Dedifferentiated amniotic fluid mesenchymal stem cell (primary cell): Measurements from ENCODE around the gene RGS2.

Experiments
- DNase-seq: peaks from one replicate; pipeline ENCODE4 v3.0.0-alpha.2; 2016; ENCODE audit errors: extremely low spot score

RGS2 gene, protein sequence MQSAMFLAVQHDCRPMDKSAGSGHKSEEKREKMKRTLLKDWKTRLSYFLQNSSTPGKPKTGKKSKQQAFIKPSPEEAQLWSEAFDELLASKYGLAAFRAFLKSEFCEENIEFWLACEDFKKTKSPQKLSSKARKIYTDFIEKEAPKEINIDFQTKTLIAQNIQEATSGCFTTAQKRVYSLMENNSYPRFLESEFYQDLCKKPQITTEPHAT

DNA sequence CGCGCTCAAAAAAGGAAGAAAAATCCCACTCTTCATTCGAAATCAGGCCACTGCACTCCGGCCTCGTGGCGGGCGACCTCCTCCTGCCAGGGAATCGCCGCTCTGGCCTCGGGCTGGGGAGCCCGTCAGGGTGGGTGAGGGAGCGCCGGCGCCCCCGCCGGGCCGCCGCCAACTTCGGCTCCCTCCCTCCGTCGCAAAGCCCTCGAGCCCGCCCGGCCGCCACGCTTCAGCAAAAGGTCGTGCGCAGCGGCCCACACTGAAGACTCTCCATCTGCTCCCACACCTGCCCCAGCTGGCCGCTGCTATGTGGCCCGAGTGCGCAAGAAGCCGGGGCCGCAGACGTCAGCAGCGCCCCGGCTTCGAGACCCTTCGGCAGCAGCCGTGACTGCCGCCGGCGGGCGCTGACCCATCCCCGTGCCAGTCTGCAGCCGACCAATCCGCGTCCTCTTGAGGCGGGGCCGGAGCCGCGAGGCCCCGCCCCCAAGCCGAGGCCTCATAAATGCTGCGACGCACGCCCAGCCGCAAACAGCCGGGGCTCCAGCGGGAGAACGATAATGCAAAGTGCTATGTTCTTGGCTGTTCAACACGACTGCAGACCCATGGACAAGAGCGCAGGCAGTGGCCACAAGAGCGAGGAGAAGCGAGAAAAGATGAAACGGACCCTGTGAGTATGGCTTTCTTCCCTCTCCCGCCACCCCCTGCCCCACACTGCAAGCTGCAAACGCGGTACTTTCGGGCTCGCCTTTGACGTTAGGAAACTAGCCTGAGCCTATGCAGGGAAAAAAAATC is at the start of gene RGS2:
Gene RGS2, plus strand, starts transcription at position 522 of the 789 bp plus-strand sequence. Its CDS starts 33 bp downstream, at position 555.
- peak; percentile 91 for DNase-seq

DNA sequence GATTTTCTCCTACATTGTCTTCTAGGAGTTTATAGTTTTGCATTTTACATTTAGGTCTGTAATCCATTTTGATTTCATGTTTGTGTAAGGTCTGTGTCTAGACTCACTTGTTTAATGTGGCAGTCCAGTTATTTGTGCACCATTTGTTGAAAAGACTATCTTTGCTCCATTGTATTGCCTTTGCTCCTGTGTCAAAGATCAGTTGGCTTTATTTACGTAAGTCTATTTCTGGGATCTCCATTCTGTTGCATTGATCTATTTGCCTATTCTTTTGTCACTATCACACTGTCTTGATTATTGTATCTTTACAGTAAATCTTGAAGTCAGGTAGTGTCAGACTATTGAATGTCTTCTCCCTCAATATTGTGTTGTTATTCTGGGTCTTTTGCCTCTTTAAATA is 49.7 kb upstream of the RGS2 start:
- DNase-seq, result no peak

DNA sequence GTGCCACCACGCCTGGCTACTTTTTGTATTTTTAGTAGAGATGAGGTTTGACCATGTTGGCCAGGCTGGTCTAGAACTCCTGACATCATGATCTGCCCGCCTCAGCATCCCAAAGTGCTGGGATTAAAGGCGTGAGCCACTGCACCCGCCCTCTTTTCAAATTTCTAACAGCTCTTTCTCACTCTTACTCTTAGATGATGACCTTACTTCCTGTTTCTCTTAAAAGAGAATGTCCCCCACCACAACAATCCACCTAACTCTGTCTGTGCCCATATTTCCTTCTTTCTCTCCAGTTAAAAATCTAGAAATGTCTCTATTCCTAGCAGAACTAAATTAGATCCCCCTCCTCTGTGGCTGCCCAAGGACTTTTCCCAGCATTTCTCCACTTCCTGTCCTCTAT is 46.6 kb upstream of the RGS2 start:
- DNase-seq, result no peak

DNA sequence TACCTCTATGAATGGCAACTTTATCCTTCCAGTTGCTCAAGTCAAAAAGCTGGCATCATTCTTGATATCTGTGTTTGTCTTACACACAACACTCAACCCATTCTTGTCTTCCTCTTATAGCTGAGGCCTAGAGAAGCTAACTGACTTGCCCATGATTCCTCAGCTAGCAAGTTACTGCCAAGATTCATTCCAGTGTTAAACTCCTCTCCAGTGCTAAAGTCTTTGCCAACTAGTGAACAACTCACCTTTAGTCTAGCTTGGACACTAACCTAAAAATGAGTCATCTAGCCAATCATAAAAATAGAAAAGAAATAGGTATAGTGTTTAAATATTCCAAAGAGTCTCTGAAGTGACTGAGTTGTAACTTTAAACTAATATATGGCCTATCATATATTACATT is 45.6 kb upstream of the RGS2 start:
- DNase-seq, result no peak

DNA sequence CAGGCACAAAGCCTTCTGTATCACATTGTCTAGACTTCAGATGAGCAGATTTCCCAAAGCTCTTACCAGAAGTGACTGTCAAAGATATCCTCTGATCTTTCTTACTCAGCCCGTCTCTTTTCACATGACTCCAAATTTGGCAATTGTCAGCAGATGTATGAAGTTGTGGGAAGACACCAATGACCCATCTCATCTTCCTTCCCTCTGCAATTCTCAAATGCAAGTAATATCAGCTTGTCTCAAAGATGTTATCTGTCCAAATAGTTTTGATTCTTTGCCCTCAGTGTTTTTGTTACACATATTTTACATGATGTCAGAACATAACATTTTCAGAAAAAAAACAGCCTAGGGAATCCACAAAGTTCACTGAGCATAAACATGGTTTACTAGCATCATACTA is 45.1 kb upstream of the RGS2 start:
- peak; percentile 64 for DNase-seq

DNA sequence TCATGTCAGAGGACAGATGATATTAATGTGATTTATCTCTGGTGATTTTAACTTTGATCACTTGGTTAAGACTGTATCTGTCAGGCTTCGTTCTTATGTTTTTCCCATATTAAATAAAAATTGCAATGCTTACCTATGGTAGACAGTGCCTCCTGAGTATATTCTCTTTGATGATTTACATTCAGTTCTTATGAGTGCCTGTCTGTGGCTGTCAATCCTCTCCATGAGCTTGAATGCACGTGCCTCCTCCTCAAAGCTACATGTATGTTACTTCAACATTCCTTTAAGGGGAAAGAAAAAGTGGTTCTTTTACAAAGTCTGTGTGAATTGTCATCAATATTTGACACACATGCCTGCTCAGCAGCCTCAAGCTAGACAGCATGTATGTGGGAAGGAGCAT is 44.2 kb upstream of the RGS2 start:
- no peak for DNase-seq

DNA sequence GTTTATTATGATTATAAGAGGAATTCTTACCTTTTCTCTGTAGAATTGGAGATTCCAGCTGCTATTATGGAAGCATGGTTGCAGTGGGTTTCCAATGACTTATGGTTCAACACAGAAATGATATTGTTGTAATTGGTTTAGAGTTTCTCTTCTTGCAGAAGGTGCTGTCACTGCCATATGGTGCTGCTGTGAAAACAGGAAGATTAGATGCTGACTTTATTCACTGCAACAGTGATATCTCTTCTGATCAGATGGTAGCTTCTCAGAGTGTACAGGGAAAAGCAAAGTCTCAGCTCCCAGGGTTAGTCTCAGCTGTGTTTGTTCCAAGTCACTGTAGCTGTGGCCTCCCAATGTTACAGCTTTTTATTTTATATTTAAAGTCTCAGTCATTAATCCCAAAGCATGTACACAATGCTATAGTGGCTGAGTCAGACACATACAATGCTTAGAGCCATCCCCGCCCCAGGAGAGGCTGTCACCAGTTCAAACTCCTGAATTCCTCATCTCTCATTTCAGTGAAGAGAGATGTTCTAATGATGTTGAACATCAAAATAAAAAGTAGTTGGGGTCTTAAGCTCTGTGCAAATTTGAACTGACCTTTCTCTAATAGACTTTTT is 42.7 kb upstream of the RGS2 start:
- DNase-seq, result peak; percentile 37

DNA sequence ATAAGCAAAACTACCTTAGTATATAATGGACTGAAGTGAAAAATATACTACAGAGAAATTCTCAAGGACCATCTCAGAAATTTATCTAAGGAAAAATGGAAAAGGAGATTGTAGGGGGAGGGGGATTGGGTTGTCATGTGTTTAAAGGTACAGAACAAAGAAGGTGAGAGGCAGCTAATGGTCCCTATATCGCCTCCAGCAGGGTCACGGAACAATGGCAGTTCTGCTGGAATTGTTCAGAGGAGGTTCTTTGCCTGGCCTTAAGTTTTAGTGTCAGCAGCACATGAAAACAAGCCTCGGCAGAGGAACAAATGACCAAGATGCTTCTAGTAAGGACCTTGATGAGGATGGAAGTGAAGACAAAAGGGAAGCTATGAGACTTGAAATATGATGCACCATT is 42.0 kb upstream of the RGS2 start:
- DNase-seq, result no peak

DNA sequence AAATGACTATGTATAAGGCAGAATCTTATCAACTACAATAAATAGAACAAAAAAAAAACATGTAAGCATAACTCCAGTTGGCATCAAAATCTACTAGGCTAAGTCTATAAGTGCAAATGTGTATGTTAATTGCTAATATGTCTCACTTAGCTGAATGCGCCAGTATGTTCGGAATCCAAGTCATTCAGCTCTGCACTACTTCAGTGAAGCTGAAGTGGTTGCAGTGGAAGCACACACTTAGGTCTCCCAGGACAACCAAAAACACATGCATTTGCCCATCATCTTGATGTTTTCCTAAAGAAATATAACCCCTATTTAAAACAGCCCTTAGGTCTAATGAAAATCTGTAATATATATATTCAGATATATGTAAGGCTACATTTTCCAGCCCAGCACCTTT is 41.0 kb upstream of the RGS2 start:
- no peak for DNase-seq

DNA sequence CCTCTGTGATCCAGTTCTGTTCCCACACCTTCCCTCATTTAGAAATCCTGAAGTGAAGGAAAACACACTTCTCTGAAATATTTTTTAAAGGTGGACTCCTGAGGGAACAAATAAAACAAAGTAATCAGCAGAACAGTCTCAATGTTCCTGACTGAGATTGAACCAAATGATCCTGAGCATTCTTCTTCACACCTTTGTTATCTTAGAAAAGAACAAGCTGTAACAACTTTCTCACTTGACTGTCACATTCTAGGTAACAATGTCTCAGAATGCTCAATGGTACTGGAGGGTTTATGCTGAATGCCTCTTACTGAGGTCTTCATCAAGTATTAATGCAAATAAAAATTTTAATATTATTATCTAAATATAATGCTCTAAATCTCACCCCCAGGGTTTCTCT is 40.4 kb upstream of the RGS2 start:
- no peak for DNase-seq

DNA sequence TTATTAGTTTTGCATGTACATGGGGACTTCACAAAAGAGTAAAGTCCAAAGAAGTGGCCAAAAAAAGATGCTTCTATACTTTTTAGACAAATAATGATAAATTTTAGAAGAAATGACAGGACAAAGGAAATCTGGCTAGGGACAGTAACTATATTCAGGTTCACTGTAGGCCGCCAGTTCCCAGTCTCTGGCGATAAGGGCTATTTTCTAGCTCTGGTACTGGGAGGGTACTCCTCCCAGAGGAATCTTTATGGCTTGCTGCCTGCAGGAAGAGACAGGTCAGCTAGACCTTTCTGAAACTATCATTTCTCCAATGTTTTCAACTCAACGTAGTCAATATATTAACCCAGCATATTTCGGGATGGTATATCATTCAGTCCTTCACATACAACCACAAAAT is 37.5 kb upstream of the RGS2 start:
- DNase-seq, result no peak

DNA sequence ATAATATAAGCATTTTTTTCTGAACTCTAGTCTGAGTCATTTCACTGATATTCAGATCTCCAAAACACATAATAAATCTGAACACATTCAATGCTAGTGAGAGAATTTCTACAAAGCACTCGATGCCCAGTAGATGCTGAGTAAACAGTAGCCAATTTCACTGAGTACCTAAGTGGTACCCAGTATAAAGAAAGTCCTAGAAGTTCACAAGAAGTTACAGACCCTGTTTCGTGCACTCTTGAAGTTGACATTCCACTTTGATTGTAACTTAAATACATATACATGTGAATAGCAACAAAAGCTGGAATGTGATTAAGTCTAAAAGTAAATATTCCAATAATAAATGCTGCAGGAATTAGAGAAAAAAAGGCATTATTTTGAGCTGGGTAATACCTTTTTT is 33.2 kb upstream of the RGS2 start:
- no peak for DNase-seq

DNA sequence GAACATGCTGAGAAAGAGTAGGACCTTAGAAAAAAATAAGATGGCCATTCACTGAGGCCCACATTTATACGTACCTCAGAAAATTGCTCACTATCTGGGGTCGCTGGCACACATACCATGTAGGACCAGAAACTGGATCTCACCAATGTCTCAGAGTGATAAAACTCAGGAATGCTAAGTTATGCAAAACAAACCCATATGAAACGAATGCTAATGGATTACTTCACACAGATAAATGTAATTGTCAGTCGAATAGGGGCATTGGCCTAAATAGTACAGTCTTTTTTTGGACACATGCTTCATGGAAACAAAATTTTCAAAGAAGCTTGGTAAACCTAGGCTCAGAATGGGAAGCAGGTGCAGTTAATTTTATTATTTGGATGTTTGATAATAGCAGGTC is 32.6 kb upstream of the RGS2 start:
- no peak for DNase-seq

DNA sequence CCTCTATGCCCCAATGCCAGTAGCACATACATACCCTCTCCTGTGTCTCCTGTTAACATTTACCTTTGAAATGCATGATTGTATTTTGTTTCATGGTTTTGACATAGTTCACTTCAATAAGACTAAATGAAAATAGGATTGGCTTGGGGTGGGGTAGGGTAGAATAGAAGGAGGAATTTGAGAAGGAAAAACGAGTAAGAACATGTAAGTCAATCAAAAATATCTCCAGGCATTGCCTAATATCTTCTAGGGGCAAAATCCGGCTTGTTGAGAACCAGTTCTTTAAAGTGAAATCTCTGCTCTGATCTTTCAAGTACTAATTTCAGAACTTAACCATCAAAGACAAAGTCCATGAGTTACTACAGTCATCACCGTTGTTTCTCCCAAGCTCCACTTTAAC is 31.8 kb upstream of the RGS2 start:
- no peak for DNase-seq

DNA sequence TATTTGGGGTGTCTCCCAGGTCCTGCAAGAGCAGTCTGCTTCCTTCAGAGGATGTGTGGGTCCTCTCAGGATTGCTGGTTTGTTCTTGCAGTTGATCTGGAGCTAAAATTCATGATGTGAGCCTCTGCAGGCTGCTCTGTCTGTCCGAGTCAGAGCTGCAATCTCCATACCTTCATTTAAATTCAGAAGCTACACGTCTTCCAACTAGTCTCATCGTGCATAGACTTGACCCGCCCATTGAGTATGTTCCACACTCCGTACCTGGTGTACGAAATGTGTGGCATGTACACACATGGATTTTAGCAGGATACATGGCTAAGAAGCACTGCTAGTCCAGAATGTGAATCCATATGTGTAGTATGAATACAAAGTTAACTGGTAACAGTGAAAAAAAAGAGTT is 25.0 kb upstream of the RGS2 start:
- no peak for DNase-seq

DNA sequence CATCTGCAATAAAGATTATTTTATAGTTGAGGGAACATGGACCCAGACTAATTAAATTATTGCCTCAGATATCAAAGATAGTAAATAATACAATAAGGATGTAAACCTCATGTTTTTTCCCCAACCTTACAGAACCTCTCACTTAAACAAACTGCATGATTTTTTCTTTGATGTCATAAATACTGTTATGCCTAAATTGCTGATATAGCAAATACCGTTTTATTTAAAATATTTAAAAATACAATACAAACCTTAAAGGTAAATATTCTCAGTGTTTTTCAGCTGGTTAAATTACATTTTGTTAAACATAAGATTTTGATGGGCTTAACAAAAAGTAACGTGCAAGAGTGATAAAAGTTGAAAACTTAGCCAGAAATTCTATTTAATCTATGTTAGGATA is 24.4 kb upstream of the RGS2 start:
- no peak for DNase-seq

DNA sequence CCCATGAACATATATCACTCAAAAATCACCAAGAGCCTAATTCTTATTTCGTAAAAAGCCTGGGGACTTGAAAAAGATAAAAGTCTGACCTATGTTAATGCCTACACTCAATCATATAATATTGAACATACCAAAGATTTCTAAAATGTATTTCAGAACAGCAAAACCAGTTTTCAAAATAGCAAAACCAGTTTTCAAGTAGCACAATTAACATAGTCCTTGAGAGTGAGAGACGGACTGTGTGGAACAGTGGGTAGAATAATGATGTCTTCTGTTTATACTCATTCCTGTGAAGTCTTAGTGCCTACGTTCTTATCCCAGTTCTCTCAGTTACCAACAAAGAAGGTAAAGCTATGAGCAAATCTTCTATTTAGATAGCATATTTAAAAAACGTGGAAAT is 22.3 kb upstream of the RGS2 start:
- no peak for DNase-seq

DNA sequence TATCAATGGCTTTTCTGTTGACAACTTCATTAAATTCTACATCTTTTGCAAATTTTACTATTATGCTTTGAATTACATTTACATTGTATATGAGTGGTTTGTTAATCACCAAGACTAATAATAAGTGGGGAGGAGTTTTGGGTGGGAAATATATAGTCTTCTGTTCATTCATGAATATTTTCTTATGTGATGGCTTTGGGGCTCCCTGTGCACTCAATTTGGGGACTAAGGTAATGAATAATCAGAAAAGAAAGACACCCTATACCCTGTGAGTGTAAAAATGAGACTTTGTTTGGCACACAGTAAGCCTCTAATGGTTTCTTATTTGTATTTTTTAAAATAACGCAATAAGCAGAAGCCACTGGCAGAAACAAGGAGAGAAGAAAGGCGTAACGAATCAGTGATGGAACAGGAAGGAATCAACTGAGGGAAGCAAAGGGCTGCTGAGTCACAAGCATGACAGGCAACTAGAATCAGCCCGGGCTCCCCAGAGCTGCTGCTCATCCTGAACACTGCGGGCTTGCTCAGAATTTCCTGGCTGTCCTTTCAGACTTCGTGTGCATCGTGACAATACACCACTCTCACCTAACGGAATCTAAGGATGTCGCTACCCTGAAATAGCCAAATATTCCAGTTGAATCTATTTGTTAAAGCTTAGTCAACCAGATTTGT is 20.8 kb upstream of the RGS2 start:
- peak; percentile 87 for DNase-seq

DNA sequence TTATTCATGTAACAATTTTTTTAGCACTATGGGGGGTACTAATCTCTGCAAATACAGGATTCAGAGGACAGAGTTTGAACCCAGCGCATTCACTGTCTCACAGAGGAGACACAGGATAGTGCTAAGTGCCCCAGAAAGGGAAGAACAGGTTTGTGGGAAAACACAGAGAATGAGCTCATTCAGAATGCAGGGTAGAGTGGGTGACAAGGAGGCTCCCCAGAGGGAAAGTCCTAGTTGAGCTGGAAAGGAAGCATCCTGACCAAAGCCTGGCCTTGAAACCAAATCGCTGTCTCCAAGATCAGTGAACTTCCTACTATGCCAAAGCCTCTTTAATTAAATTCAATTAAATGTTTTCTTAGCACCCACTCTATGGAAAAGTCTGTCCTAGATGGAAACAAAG is 19.0 kb upstream of the RGS2 start:
- no peak for DNase-seq

DNA sequence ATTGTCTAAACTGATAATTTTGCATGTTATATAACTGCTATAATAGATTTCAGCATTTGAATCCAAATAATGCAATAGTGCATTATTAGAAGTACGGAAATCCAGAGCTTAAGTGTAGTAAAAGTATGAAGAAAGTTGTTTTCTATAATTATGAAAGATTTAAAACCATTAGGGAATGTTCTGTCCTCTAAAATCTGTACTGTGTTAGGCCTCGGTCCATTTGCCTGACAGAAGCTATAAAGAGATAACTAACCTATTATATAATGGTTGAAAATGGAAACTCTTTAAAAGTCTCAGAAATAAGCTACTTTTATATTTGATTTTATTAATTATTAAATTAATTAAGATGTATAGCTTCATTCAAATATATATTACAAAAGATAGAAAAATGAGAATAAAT is 16.2 kb upstream of the RGS2 start:
- no peak for DNase-seq

DNA sequence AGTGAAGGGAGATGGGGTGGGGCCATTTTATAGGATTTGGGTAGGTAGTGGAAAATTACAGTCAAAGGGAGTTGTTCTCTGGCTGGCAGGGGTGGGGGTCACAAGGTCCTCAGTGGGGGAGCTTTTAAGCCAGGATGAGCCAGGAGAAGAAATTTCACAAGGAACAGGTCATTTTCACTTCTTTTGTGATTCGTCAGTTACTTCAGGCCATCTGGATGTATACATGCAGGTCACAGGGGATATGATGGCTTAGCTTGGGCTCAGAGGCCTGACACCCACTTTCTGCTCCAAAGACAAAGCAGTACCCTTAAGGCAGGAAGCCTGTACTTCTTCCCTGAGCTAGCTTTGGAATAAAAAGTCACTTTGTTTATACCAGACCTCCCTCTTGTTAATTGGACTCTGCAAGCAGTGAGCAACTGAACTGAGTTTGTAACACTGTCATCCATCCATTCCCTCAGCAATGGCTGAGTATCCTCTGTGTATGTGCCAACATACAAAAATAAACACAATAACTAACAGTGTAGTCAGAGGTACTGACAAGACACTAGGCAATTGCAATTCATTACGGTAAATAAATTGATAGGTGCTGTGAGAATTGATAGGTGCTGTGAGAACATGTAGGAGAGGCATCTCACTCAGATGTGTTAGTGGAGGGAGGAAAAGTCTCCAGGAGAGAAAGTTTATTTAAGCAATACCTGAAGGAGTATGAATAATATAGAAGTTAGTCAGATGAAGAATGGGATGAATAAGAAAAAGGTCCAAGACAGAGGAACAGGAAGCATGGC is 14.7 kb upstream of the RGS2 start:
- DNase-seq, result no peak

DNA sequence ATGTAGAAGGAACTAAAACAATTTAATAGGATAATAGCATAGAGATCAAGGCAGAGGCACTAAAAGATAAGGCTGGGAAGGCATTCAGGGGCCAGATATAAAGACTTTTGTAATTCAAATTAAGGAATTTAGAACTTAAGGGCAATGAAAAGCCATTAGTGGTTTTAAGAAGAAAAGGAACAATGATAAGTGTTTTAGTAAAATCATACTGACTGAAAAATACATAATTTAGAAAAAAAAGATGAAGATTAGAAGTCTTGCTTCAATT is 14.1 kb upstream of the RGS2 start:
- DNase-seq, result no peak
